CD4-positive, alpha-beta T cell (primary cell): ENCODE data around the gene CRACR2A. TPM values are rescaled to one million over a fixed set of nuclear protein-coding genes. Genes with fewer than 3 reads are reported as not detected.

Experiments
- ATAC-seq: fragments of 200-7000 bp; cut with Tn5 transposase; one replicate; pipeline ENCODE4 v1.10.0; 2022; ENCODE audit warnings: mild to moderate bottlenecking; ENCODE audit not compliant: poor library complexity
- CTCF ChIA-PET: fragments of 350-600 bp; sonication (Branson Sonifier 250); formaldehyde crosslinking; loops from one replicate; lab custom pipeline; 2021; ENCODE audit warnings: antibody characterized with exemption, inconsistent platforms; lab: Charles Lee
- POLR2A ChIA-PET: fragments of 350-600 bp; sonication (Branson Sonifier 250); formaldehyde crosslinking; loops from one replicate; lab custom pipeline; 2021; ENCODE audit warnings: antibody characterized with exemption, inconsistent platforms; lab: Charles Lee
- DNase-seq, 14 experiments: peaks; one replicate each; pipeline ENCODE4 v3.0.0-alpha.2; 2013 to 2020; ENCODE audit warnings: mixed read lengths in 2 of 14
- H3K27ac ChIP-seq, 2 donors: one replicate each; pipeline versions ENCODE4 v1.5.1 to v1.7.0; 2013; ENCODE audit warnings: low read length in 2 of 2, low read depth in 1 of 2, mild to moderate bottlenecking in 1 of 2
- H3K27me3 ChIP-seq, 2 experiments: 1 replicate in 1 of 2; 2 replicates in 1 of 2; pipeline versions ENCODE4 v1.6.1 to v1.7.0; 2013; ENCODE audit warnings: low read length in 2 of 2, control low read depth in 1 of 2, mild to moderate bottlenecking in 1 of 2, moderate library complexity in 1 of 2; ENCODE audit not compliant: insufficient read depth in 2 of 2, control insufficient read depth in 1 of 2
- H3K36me3 ChIP-seq: one replicate; pipeline ENCODE4 v1.6.1; 2013; ENCODE audit warnings: low read length, control low read depth; ENCODE audit not compliant: insufficient read depth
- H3K4me1 ChIP-seq: one replicate; pipeline ENCODE4 v1.6.1; 2013; ENCODE audit warnings: low read length, control low read depth; ENCODE audit not compliant: insufficient read depth
- H3K4me3 ChIP-seq: one replicate; pipeline ENCODE4 v1.5.1; 2013; ENCODE audit warnings: mild to moderate bottlenecking, low read length, moderate library complexity
- H3K9me3 ChIP-seq, 2 experiments: 1 replicate in 1 of 2; 2 replicates in 1 of 2; pipeline versions ENCODE4 v1.6.1 to v1.7.0; 2013; ENCODE audit warnings: low read length in 2 of 2, mild to moderate bottlenecking in 2 of 2, control low read depth in 1 of 2, moderate library complexity in 1 of 2; ENCODE audit not compliant: control insufficient read depth in 1 of 2, insufficient read depth in 1 of 2
- H3K27ac Mint-ChIP-seq: one replicate; pipeline ENCODE4 v1.8.0; 2020; ENCODE audit warnings: mixed read lengths
- H3K27me3 Mint-ChIP-seq: one replicate; pipeline ENCODE4 v1.8.0; 2021; ENCODE audit warnings: mixed read lengths
- H3K36me3 Mint-ChIP-seq: one replicate; pipeline ENCODE4 v1.8.0; 2021; ENCODE audit warnings: low read depth, mixed read lengths
- H3K4me1 Mint-ChIP-seq: one replicate; pipeline ENCODE4 v1.8.0; 2021; ENCODE audit warnings: low read depth, mixed read lengths
- H3K4me3 Mint-ChIP-seq: one replicate; pipeline ENCODE4 v1.8.0; 2020; ENCODE audit warnings: mild to moderate bottlenecking, mixed read lengths
- H3K9me3 Mint-ChIP-seq: one replicate; pipeline ENCODE4 v1.8.0; 2020; ENCODE audit warnings: mixed read lengths
- CTCF ChIP-seq: fragments of 200-600 bp; IDR thresholded peaks from one replicate; pipeline ENCODE4 v1.8.0; 2022; ENCODE audit warnings: antibody characterized with exemption, mild to moderate bottlenecking
- intact Hi-C, 2 experiments: fragments of 100-400 bp; cut with DNase I in 1 of 2; cut with micrococcal nuclease in 1 of 2; formaldehyde crosslinking; loops; one replicate each; pipeline versions ENCODE4 v1.15.1 to v1.9.0; 2023 to 2025; cut with DNase I, micrococcal nuclease
- total RNA-seq, 174 experiments: library from RNA in 2 of 174; stranded (reverse) in 2 of 174; gene quantifications; one replicate each; pipeline ENCODE4 v1.2.3 and lab custom pipeline; 2021 to 2026

CRACR2A gene
- total RNA-seq, 2 experiments from 2014 or later = 23.5 to 27.5 TPM

GRCh38 chr12:3576891-3577290 lies 176.0 kb downstream of the CRACR2A start:
- no peak overlapping the region for H3K27ac ChIP-seq
- ChIA-PET POLR2A (no interaction called here), CTCF (no interaction called here)
- TF ChIP-seq CTCF = no peak
- H3K4me1 Mint-ChIP-seq = no peaks in the 10 kb centered on the region
- no peak overlapping the region for H3K4me3 ChIP-seq
- intact Hi-C loops = no loop called here
- H3K36me3 Mint-ChIP-seq = no peaks in the 10 kb centered on the region
- H3K9me3 Mint-ChIP-seq = no peaks in the 10 kb centered on the region
- no peak overlapping the region for H3K4me3 Mint-ChIP-seq
- no peak overlapping the region for H3K27ac Mint-ChIP-seq
- no peaks in the 10 kb centered on the region for H3K36me3 ChIP-seq
- DNase-seq (no peak), ATAC-seq (no peak)
- peaks cover 8% of the 10 kb centered on the region for H3K27me3 Mint-ChIP-seq
- no peaks in the 10 kb centered on the region for H3K4me1 ChIP-seq
- no peaks in the 10 kb centered on the region for H3K9me3 ChIP-seq
- H3K27me3 ChIP-seq = peaks cover 0 to 6% of the 10 kb centered on the region in 2 experiments

GRCh38 chr12:3574986-3575385 lies 177.9 kb downstream of the CRACR2A start:
- H3K4me3 ChIP-seq = no peak overlapping the region
- peaks cover 0 to 6% of the 10 kb centered on the region in 2 experiments for H3K27me3 ChIP-seq
- intact Hi-C loops = no loop called here
- TF ChIP-seq CTCF = no peak
- ATAC-seq (no peak), DNase-seq (no peak)
- H3K4me1 Mint-ChIP-seq = no peaks in the 10 kb centered on the region
- CTCF ChIA-PET = no interaction called here
- H3K4me3 Mint-ChIP-seq = no peak overlapping the region
- no peak overlapping the region for H3K27ac Mint-ChIP-seq
- no peak overlapping the region for H3K27ac ChIP-seq
- peaks cover 4% of the 10 kb centered on the region for H3K27me3 Mint-ChIP-seq
- H3K36me3 ChIP-seq = no peaks in the 10 kb centered on the region
- POLR2A ChIA-PET = no interaction called here
- H3K36me3 Mint-ChIP-seq = no peaks in the 10 kb centered on the region
- no peaks in the 10 kb centered on the region for H3K4me1 ChIP-seq
- no peaks in the 10 kb centered on the region for H3K9me3 ChIP-seq
- H3K9me3 Mint-ChIP-seq = no peaks in the 10 kb centered on the region

GRCh38 chr12:3572560-3572959 lies 180.3 kb downstream of the CRACR2A start:
- H3K27ac Mint-ChIP-seq = no peak overlapping the region
- Histone ChIP-seq H3K4me3 (no peak overlapping the region), H3K4me1 (no peaks in the 10 kb centered on the region), H3K9me3 (no peaks in the 10 kb centered on the region), H3K27me3 (no peaks in the 10 kb centered on the region), H3K27ac (no peak overlapping the region), H3K36me3 (no peaks in the 10 kb centered on the region)
- POLR2A ChIA-PET = no interaction called here
- no peaks in the 10 kb centered on the region for H3K36me3 Mint-ChIP-seq
- ATAC-seq (no peak), DNase-seq (no peak)
- TF ChIP-seq CTCF = no peak
- CTCF ChIA-PET = no interaction called here
- H3K9me3 Mint-ChIP-seq = no peaks in the 10 kb centered on the region
- intact Hi-C loops = no loop called here
- H3K4me3 Mint-ChIP-seq = no peak overlapping the region
- peaks cover 8% of the 10 kb centered on the region for H3K27me3 Mint-ChIP-seq
- H3K4me1 Mint-ChIP-seq = no peaks in the 10 kb centered on the region
